ENCODE results near the gene EIPR1. TPM values are rescaled to one million over a fixed set of nuclear protein-coding genes. Genes with fewer than 3 reads are reported as not detected.

The EIPR1 gene
- total RNA-seq, 1 experiment from 2014 or later, result 36.9 TPM

- Mint-ChIP-seq H3K9me3 (ENCODE audit: unreplicated experiment) (no peaks in the 10 kb centered on the region), H3K4me3 (ENCODE audit: unreplicated experiment) (no peak overlapping the region), H3K36me3 (ENCODE audit: insufficient read depth, unreplicated experiment) (peaks cover 22% of the 10 kb centered on the region), H3K27me3 (ENCODE audit: insufficient read depth, unreplicated experiment) (no peaks in the 10 kb centered on the region), H3K4me1 (ENCODE audit: low read depth, unreplicated experiment) (no peaks in the 10 kb centered on the region), H3K27ac (ENCODE audit: unreplicated experiment) (no peak overlapping the region)
- ChIA-PET CTCF (interaction anchor here (0.9 kb wide), 1 partner anchor 11 kb away, joined by 4 read pairs; no protein-coding TSS in a partner anchor), POLR2A (no interaction called here)
- no peaks in the 10 kb centered on the region for H3K36me3 ChIP-seq (ENCODE audit: control insufficient read depth, insufficient read depth, low read length)
- no TSS peak for BruUV-seq (replicated peaks)
- TF ChIP-seq CTCF (IDR thresholded peaks at IDR 0.05; ENCODE audit: insufficient read depth in 1 of 2, low read depth in 1 of 2, low read length in 1 of 2, severe bottlenecking in 1 of 2, unreplicated experiment in 1 of 2), result no peak
- no peaks in the 10 kb centered on the region for H3K27me3 ChIP-seq (replicated peaks; ENCODE audit: control insufficient read depth, insufficient read depth, low read length)
- H3K9me3 ChIP-seq, result no peaks in the 10 kb centered on the region
- no peaks in the 10 kb centered on the region for H3K4me1 ChIP-seq
- DNase-seq, result no peak
- intact Hi-C loops (cut with micrococcal nuclease; ENCODE audit: unreplicated experiment), result loop anchor here (1.0 to 10.0 kb wide), 6 partner anchors 98 to 461 kb away; no protein-coding TSS in a partner anchor
- no peak overlapping the region for H3K4me3 ChIP-seq (ENCODE audit: low read depth, low read length)
Measured at GRCh38 chr2:3302751-3303582, 74.7 kb downstream of the EIPR1 start.

- Histone ChIP-seq H3K36me3 (ENCODE audit: control insufficient read depth, insufficient read depth, low read length) (no peaks in the 10 kb centered on the region), H3K9me3 (no peaks in the 10 kb centered on the region), H3K4me3 (ENCODE audit: low read depth, low read length) (no peak overlapping the region), H3K27me3 (replicated peaks; ENCODE audit: control insufficient read depth, insufficient read depth, low read length) (no peaks in the 10 kb centered on the region), H3K4me1 (no peaks in the 10 kb centered on the region)
- no TSS peak for BruUV-seq (replicated peaks)
- H3K36me3 Mint-ChIP-seq (ENCODE audit: insufficient read depth, unreplicated experiment), result peaks cover 22% of the 10 kb centered on the region
- intact Hi-C loops (cut with micrococcal nuclease; ENCODE audit: unreplicated experiment), result loop anchor here (2.0 to 10.0 kb wide), 4 partner anchors 98 to 460 kb away; no protein-coding TSS in a partner anchor
- no peaks in the 10 kb centered on the region for H3K9me3 Mint-ChIP-seq (ENCODE audit: unreplicated experiment)
- H3K4me3 Mint-ChIP-seq (ENCODE audit: unreplicated experiment), result no peak overlapping the region
- TF ChIP-seq CTCF (IDR thresholded peaks at IDR 0.05; ENCODE audit: insufficient read depth in 1 of 2, low read depth in 1 of 2, low read length in 1 of 2, severe bottlenecking in 1 of 2, unreplicated experiment in 1 of 2), result no peak
- no peak for DNase-seq
- H3K27ac Mint-ChIP-seq (ENCODE audit: unreplicated experiment), result no peak overlapping the region
- POLR2A ChIA-PET, result no interaction called here
- H3K27me3 Mint-ChIP-seq (ENCODE audit: insufficient read depth, unreplicated experiment), result no peaks in the 10 kb centered on the region
- CTCF ChIA-PET, result no interaction called here
- H3K4me1 Mint-ChIP-seq (ENCODE audit: low read depth, unreplicated experiment), result no peaks in the 10 kb centered on the region
Measured at GRCh38 chr2:3302421-3302750, 75.2 kb downstream of the EIPR1 start.

- H3K27me3 ChIP-seq (replicated peaks; ENCODE audit: control insufficient read depth, insufficient read depth, low read length), result no peaks in the 10 kb centered on the region
- Mint-ChIP-seq H3K9me3 (ENCODE audit: unreplicated experiment) (no peaks in the 10 kb centered on the region), H3K4me1 (ENCODE audit: low read depth, unreplicated experiment) (no peaks in the 10 kb centered on the region), H3K27ac (ENCODE audit: unreplicated experiment) (no peak overlapping the region), H3K36me3 (ENCODE audit: insufficient read depth, unreplicated experiment) (peaks cover 22% of the 10 kb centered on the region), H3K27me3 (ENCODE audit: insufficient read depth, unreplicated experiment) (no peaks in the 10 kb centered on the region), H3K4me3 (ENCODE audit: unreplicated experiment) (no peak overlapping the region)
- no TSS peak for BruUV-seq (replicated peaks)
- H3K9me3 ChIP-seq, result no peaks in the 10 kb centered on the region
- CTCF ChIA-PET, result no interaction called here
- H3K36me3 ChIP-seq (ENCODE audit: control insufficient read depth, insufficient read depth, low read length), result no peaks in the 10 kb centered on the region
- no peak overlapping the region for H3K4me3 ChIP-seq (ENCODE audit: low read depth, low read length)
- H3K4me1 ChIP-seq, result no peaks in the 10 kb centered on the region
- intact Hi-C loops (cut with micrococcal nuclease; ENCODE audit: unreplicated experiment), result loop anchor here (5.0 to 10.0 kb wide), 2 partner anchors 96 to 459 kb away; no protein-coding TSS in a partner anchor
- TF ChIP-seq CTCF (IDR thresholded peaks at IDR 0.05; ENCODE audit: insufficient read depth in 1 of 2, low read depth in 1 of 2, low read length in 1 of 2, severe bottlenecking in 1 of 2, unreplicated experiment in 1 of 2), result no peak
- POLR2A ChIA-PET, result no interaction called here
- DNase-seq, result no peak
Measured at GRCh38 chr2:3301001-3301400, 76.6 kb downstream of the EIPR1 start.
